D721Med (cell line): ENCODE results near the gene SYS1.

Source experiments
- DNase-seq: peaks from one replicate; pipeline ENCODE4 v3.0.0; 2011; ENCODE audit warnings: low spot score; ENCODE audit not compliant: insufficient read length
- FAIRE-seq: peaks from 2 replicates; lab custom pipeline; 2011; peaks lifted over from hg19 to GRCh38; lab: Jason Lieb, UNC
- CTCF ChIP-seq: IDR thresholded peaks from 2 replicates; pipeline ENCODE4 v1.5.1; 2012; ENCODE audit warnings: mild to moderate bottlenecking, control low read depth; ENCODE audit not compliant: insufficient read depth; ENCODE audit errors: missing control alignments

The SYS1 gene

GRCh38 chr20:45340236-45340847 lies 22.6 kb upstream of the SYS1 start:
- DNase-seq (no peak), FAIRE-seq (no peak)
- no peak for TF ChIP-seq CTCF

- no peak for TF ChIP-seq CTCF
- FAIRE-seq (no peak), DNase-seq (no peak)
Observed at GRCh38 chr20:45340951-45341350, 22.0 kb upstream of the SYS1 start.

GRCh38 chr20:45341579-45341938 lies 21.4 kb upstream of the SYS1 start:
- TF ChIP-seq CTCF = no peak
- DNase-seq (no peak), FAIRE-seq (no peak)

- FAIRE-seq = no peak
- no peak for TF ChIP-seq CTCF
- no peak for DNase-seq
Observed at GRCh38 chr20:45341939-45342854, 20.8 kb upstream of the SYS1 start.

GRCh38 chr20:45342855-45343531 lies 20.0 kb upstream of the SYS1 start:
- FAIRE-seq (no peak), DNase-seq (no peak)
- no peak for TF ChIP-seq CTCF

- DNase-seq (no peak), FAIRE-seq (no peak)
- TF ChIP-seq CTCF = no peak
Observed at GRCh38 chr20:45343532-45344167, 19.3 kb upstream of the SYS1 start.
